ENCODE data around the gene VWA7. TPM values are rescaled to one million over a fixed set of nuclear protein-coding genes. Genes with fewer than 3 reads are reported as not detected.

VWA7 gene
- total RNA-seq, 4 donors from 2014 or later = 1.2 to 8.9 (median 5.4) TPM

DNA sequence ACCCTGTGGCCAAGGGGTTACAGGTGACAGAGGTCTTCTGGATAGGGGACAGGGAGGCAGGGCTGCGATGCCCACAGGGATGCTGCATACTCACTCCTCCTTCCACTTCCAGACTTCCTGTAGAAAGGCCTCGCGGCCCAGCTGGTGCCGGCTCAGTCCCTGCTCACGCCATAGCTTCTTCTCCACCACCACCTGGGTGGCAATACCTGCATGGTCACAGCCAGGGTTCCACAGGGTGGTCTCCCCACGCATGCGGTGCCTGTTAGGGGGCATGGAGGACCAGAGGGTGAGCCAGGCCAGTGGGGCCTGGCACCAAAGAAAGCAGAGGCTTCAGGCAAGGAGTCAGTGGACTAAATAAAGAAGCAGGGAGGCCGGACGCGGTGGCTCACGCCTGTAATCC, 8.3 kb upstream of the VWA7 start:
- 95 to 97% methylated on average over 11 of the region's 11 CpGs for WGBS, 2 donors
- Histone ChIP-seq H3K27ac (no peak overlapping the region), H3K9me3 (no peaks in the 10 kb centered on the region), H3K4me1 (no peaks in the 10 kb centered on the region), H3K36me3 (peaks cover 39 to 43% of the 10 kb centered on the region in 2 donors), H3K27me3 (no peaks in the 10 kb centered on the region), H3K4me3 (replicated peaks in 1 of 3) (no peak overlapping the region)
- TF ChIP-seq, protein P1, sequence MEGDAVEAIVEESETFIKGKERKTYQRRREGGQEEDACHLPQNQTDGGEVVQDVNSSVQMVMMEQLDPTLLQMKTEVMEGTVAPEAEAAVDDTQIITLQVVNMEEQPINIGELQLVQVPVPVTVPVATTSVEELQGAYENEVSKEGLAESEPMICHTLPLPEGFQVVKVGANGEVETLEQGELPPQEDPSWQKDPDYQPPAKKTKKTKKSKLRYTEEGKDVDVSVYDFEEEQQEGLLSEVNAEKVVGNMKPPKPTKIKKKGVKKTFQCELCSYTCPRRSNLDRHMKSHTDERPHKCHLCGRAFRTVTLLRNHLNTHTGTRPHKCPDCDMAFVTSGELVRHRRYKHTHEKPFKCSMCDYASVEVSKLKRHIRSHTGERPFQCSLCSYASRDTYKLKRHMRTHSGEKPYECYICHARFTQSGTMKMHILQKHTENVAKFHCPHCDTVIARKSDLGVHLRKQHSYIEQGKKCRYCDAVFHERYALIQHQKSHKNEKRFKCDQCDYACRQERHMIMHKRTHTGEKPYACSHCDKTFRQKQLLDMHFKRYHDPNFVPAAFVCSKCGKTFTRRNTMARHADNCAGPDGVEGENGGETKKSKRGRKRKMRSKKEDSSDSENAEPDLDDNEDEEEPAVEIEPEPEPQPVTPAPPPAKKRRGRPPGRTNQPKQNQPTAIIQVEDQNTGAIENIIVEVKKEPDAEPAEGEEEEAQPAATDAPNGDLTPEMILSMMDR (IDR thresholded peaks at IDR 0.05) = no peak
- no peak for TF ChIP-seq POLR2A (IDR thresholded peaks at IDR 0.05)
- intact Hi-C loops (cut with DNase I) = no loop called here
- no peak for DNase-seq

DNA sequence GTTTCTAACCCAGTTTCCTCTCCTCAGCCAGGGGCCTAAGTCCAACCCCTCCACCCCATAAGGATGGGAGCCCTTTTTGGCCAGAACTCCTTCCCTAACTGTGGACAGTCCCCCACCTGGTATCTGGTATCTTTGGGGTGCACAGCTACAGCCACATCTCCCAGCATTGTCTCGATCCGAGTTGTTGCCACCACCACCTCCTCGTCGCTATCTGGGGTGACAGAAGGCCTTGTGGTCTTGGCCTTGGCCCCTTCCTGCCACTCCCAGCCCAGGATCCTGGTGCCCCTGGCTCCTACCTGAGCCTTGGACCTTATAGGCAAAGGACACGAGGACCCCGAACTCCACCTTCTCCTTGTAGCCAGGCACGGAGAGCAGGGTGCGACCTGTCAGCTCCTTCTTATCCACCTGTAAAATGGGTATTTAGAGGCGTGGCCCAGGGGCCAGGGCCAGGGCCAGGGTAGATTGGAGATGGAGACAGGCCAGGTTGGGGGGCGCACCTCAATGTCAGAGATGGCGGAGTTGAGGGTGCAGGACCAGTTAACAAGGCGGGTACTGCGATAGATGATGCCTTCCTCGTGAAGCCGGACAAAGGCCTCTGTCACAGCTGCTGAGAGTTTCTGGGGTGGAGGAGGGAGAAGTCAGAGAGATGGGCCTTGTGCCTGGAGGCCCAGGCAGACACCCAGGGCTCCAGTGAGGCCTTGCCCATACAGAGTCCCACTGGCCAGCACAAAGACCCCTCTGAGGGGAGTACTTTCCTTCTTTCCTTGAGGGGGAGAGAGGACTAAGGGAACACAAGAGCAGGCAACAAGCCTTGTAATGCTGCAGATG, 7.2 kb upstream of the VWA7 start:
- DNase-seq = no peak
- Histone ChIP-seq H3K4me1 (no peaks in the 10 kb centered on the region), H3K36me3 (peaks cover 51 to 54% of the 10 kb centered on the region in 2 donors), H3K27me3 (no peaks in the 10 kb centered on the region), H3K4me3 (replicated peaks in 1 of 3) (no peak overlapping the region), H3K9me3 (no peaks in the 10 kb centered on the region), H3K27ac (no peak overlapping the region)
- intact Hi-C loops (cut with DNase I) = no loop called here
- TF ChIP-seq, protein P1 (IDR thresholded peaks at IDR 0.05) = no peak
- no peak for TF ChIP-seq POLR2A (IDR thresholded peaks at IDR 0.05)
- 97% methylated on average over 14 to 15 of the region's 15 CpGs for WGBS, 2 donors

DNA sequence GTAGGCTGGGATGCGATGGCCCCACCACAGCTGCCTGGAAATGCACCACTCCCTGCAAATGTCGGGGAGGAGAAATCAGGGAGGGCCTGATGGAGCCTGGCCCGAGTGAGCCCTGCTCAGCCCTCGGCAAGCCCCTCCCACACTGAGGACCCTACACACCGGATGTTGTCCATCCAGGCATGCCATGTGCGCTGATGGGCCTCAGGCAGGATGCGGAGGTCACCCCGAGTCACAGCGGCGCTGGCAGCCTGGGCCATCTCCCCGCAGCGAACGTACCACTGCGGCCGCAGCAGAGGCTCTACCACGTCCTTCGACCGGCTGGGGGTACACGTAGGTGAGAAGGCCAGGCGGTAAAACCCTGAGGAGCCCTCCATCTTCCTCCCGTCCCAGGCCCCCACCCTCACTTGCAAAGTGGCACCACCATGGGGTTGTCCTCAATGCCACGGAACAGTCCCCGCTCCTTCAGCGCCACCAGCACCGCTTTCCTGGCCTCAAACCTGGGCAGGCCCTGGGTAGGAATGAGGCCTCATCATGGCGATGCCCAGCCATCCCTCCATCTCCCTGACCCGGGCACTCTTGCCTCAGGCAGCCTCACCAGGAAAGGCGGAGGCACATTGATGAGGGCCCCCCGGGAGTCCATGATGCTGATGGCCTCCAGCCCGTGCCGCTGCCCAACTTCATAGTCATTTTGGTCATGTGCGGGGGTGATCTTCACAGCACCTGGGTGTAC, 5.2 kb upstream of the VWA7 start:
- WGBS, 2 donors = 92 to 93% methylated on average over 3 to 5 of the region's 32 CpGs
- intact Hi-C loops (cut with DNase I) = no loop called here

DNA sequence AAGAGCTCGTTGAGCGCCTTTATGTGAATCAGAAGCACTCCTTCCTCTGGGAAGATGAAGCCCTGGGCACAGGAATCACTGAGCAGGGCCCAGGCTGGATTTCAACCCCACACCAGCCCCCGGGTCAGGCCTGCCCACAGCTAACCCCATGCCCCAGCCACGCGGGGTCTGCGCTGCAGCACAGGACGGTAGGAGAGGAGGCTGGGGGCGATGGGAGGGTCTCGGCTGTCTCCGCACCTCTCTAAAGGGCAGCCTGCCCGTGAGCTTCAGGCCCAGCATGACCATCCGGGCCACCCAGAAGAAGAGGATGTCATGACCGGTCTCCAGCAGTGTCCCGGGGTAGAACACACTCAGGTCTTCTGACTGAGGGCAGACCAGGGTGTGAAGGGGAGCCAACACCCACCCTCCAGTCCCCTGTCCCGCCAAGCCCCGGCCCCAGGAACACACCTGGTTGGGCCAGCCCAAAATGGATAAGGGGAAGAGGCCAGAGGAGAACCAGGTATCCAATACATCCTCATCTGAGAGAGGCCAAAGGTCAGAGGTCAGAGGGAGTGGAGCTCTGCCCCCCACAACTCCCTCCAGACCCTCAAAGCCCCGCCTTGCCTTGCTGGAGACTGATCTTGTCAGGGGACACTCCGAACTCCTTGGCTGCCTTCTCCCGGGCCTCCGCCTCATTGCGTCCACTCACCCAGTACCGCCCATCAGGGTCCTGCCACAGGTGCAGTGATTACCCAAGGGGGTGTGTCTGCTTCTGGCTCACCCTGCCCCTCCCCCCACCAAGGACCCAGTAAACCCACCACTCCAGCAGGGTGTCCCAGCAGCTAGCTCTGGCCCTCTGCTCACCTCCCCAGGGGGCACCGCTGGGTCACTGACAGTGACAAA, 4.4 kb upstream of the VWA7 start:
- Histone ChIP-seq H3K4me3 (replicated peaks in 1 of 3) (no peak overlapping the region), H3K27ac (no peak overlapping the region), H3K27me3 (no peaks in the 10 kb centered on the region), H3K9me3 (no peaks in the 10 kb centered on the region), H3K4me1 (peaks cover 7 to 10% of the 10 kb centered on the region in 2 donors), H3K36me3 (peaks cover 57 to 60% of the 10 kb centered on the region in 2 donors)
- WGBS, 2 donors = 91 to 97% methylated on average over 20 to 21 of the region's 23 CpGs
- DNase-seq = no peak
- intact Hi-C loops (cut with DNase I) = no loop called here
- no peak for TF ChIP-seq POLR2A (IDR thresholded peaks at IDR 0.05)
- TF ChIP-seq, protein P1 (IDR thresholded peaks at IDR 0.05) = no peak

More for the DNA sequence above, 5.2 kb upstream of the VWA7 start:
- H3K9me3 ChIP-seq = no peaks in the 10 kb centered on the region
- H3K27ac ChIP-seq = no peak overlapping the region
- H3K27me3 ChIP-seq = no peaks in the 10 kb centered on the region
- no peak overlapping the region for H3K4me3 ChIP-seq (replicated peaks in 1 of 3)
- no peak for TF ChIP-seq POLR2A (IDR thresholded peaks at IDR 0.05)
- TF ChIP-seq, protein P1 (IDR thresholded peaks at IDR 0.05) = no peak
- no peak for DNase-seq
- peaks cover 0 to 2% of the 10 kb centered on the region in 2 donors for H3K4me1 ChIP-seq
- peaks cover 57 to 60% of the 10 kb centered on the region in 2 donors for H3K36me3 ChIP-seq
